HG02885 (cell line): ENCODE data around the gene SCAI.
"Not testable (repeated sequence)": the region's sequence is repeated elsewhere in the genome, so short reads cannot be mapped to it uniquely, and the experiment has no call there.

Source experiments
- ATAC-seq: cut with Tn5 transposase; IDR thresholded peaks from one replicate; pipeline ENCODE4 v1.9.1; 2021; ENCODE audit warnings: mild to moderate bottlenecking; ENCODE audit not compliant: unreplicated experiment, poor library complexity

The SCAI gene

DNA sequence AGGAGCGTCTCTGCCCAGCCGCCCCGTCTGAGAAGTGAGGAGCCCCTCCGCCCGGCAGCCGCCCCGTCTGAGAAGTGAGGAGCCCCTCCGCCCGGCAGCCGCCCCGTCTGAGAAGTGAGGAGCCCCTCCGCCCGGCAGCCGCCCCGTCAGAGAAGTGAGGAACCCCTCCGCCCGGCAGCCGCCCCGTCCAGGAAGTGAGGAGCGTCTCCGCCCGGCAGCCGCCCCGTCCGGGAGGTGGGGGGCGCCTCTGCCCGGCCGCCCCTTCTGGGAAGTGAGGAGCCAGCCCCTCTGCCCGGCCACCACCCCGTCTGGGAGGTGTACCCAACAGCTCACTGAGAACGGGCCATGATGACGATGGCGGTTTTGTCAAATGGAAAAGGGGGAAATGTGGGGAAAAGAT lies 34.8 kb downstream of the SCAI start:
- not testable (repeated sequence) for ATAC-seq

DNA sequence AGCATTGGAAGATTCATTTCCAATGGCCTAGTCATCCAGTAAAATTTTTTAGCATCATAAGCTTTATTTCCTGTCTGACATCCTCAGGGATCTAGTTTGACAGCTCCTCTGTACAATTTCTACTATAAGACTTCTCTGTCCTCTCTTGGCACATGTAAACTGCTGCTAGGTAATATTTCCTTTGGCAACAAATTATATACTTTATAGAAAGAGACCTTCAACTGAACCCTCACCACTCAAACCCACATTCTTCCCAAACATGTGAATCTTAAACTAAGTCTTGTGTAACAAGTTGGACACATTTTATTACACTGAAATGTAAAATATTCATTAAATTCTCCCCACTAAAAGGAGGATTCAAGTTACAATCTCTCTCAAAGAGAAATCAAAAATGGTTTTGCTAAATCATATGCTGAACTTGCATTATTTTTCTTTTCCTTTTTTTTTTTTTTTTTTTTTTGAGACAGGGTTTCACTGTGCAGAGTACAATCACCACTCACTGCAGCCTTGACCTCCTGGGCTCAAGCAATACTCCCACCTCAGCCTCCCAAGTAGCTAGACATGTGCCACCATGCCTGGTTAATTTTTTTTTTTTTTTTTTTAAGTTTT lies 36.9 kb downstream of the SCAI start:
- no peak for ATAC-seq

GRCh38 chr9:125103770-125104460 lies 39.4 kb downstream of the SCAI start:
- ATAC-seq = no peak

DNA sequence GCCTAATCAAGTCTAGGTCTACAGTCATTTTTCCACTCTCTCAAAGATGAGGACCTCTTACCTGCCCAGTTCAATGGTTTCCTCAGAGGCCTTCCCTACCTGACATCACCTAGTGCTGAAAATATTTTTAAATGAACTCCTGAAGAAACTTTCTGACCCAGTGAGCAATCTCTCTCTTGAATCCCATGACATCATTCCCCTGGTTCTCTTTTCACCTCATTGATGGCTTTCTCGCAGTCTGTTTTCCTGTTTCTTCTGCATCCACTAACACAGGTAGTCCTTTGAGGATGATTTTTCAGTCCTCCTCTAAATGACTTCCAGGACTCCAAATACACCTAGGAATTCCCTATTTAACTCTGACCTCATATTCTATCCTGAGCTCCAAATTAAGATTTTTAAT lies 40.3 kb downstream of the SCAI start:
- ATAC-seq = no peak

DNA sequence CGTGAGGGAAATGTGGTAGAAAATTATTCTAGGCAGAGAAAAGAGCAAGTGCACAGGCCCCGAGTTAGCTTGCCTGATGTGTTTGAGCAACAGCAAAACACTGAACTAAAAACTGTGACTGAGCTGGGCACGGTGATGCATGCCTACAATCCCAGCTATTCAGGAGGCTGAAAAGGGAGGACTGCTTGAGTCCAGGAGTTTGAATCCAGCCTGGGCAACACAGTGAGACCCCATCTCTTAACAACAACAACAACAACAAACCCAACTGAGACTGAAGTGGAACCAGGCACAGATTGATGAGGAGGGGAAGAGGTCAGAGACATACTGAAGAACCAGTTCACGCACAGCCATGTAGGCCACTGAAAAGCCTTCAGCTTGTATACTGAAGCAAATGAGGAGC lies 42.5 kb downstream of the SCAI start:
- no peak for ATAC-seq

DNA sequence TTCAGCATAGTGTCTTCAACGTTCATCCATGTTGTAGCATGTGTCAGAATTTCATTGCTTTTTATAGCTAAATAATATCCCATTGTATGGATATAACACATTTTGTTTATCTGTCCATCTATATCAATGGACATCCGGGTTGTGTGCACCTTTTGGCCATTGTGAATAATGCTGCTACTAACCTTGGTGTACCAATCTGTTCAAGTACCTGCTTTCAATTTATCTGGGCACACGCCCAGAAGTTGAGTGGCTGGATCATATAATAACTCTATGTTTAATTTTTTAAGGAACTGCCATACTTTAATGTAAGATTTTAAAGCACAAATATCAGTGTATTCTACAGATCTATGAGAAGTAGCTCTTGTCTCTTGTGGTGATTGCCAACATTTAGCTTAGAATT lies 43.5 kb downstream of the SCAI start:
- no peak for ATAC-seq

DNA sequence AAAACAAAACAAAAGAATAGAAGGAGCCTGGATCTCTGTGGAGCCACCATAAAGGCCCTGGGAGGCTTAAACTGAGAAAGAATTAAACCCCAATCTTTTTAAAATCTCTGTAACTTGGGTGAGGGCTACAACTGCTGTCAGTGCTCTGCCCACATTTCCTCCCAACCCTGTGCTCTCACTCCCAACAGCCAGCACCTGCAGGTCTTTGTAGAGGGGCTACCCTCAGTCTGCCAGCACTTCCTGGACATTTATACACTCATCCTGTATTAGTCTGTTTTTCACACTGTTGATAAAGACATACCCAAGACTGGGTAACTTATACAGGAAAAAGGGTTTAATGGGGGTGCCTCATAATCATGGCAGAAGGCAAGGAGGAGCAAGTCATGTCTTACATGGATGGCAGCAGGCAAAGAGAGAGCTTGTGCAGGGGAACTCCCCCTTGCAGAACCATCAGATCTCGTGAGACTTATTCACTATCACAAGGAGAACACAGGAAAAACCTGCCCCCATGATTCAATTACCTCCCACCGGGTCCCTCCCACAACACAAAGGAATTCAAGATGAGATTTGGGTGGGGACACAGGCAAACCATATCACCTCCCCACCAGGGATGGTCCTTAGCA lies 47.4 kb downstream of the SCAI start:
- ATAC-seq = no peak

GRCh38 chr9:125091121-125091520 lies 52.2 kb downstream of the SCAI start:
- no peak for ATAC-seq

GRCh38 chr9:125089331-125089730 lies 54.0 kb downstream of the SCAI start:
- no peak for ATAC-seq

- ATAC-seq = no peak
These were observed 54.6 kb downstream of the SCAI start for GRCh38 chr9:125088752-125089151.

- no peak for ATAC-seq
These were observed 57.4 kb downstream of the SCAI start for GRCh38 chr9:125085703-125086477.

- ATAC-seq = not testable (repeated sequence)
These were observed 61.1 kb downstream of the SCAI start for GRCh38 chr9:125082197-125082596.

GRCh38 chr9:125080797-125081196 lies 62.5 kb downstream of the SCAI start:
- ATAC-seq = not testable (repeated sequence)

DNA sequence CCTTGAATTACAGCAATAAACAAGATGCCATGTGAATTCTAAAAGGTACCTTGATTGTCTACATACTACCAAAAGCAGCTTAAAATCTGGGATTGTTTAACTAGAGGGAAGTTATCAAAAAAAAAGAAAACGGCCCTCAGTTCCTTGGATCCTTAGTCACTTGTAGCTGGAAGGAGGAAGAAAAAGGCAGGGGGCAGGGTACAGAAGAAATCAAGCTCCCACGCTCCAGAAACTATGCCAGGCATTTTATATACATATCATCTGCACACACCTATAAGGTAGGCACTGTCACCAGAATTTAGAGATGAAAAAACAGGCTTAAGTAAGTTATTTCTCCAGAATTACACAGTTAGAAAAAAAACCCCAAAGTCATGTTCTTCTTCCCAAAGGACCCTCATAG lies 63.4 kb downstream of the SCAI start:
- ATAC-seq = no peak

DNA sequence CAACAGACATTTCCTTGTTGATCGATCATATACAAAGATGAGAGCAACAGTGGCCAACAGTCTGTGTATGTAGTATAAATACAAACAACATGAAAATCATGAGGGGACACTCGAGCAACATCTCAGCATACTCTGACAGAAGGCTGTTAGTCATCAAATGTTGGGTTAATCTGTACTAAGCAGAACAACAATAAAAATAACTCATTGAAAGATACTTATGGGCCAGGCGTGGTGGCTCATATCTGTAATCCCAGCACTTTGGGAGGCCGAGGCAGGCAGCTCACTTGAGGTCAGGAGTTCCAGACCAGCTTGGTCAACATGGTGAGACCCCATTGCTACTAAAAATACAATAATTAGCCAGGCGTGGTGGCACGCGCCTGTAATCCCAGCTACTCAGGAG lies 67.3 kb downstream of the SCAI start:
- no peak for ATAC-seq

GRCh38 chr9:125074976-125075375 lies 68.4 kb downstream of the SCAI start:
- ATAC-seq = no peak

GRCh38 chr9:125066839-125067619 lies 76.3 kb downstream of the SCAI start:
- no peak for ATAC-seq

GRCh38 chr9:125061391-125061790 lies 81.9 kb downstream of the SCAI start:
- ATAC-seq = no peak

GRCh38 chr9:125049212-125050049 lies 93.9 kb downstream of the SCAI start:
- no peak for ATAC-seq
